GM20431 (cell line): ENCODE measurements around the gene EEF1E1.

Experiments used
- in situ Hi-C: fragments of 300-500 bp; cut with MseI, MboI; formaldehyde crosslinking; loops from one replicate; pipeline ENCODE4 v1.15.0; 2020; ENCODE audit warnings: low sequenced_read_pairs; ENCODE audit not compliant: unreplicated experiment

The EEF1E1 gene

GRCh38 chr6:8090650-8091049, 11.7 kb downstream of the EEF1E1 start:
- in situ Hi-C loops = no loop called here

- in situ Hi-C loops = no loop called here
Measured at GRCh38 chr6:8088886-8089285, 13.5 kb downstream of the EEF1E1 start.

GRCh38 chr6:8087870-8088754, 14.2 kb downstream of the EEF1E1 start:
- in situ Hi-C loops = no loop called here

- in situ Hi-C loops = no loop called here
Measured at GRCh38 chr6:8086755-8087306, 15.5 kb downstream of the EEF1E1 start.

GRCh38 chr6:8085053-8085511, 17.3 kb downstream of the EEF1E1 start:
- in situ Hi-C loops = no loop called here

GRCh38 chr6:8084586-8084985, 17.8 kb downstream of the EEF1E1 start:
- in situ Hi-C loops = no loop called here

GRCh38 chr6:8082954-8083858, 19.1 kb downstream of the EEF1E1 start:
- in situ Hi-C loops = no loop called here

GRCh38 chr6:8082572-8082953, 19.8 kb downstream of the EEF1E1 start:
- in situ Hi-C loops = no loop called here

- in situ Hi-C loops = no loop called here
Measured at GRCh38 chr6:8080362-8081151, 21.8 kb downstream of the EEF1E1 start.

- in situ Hi-C loops = no loop called here
Measured at GRCh38 chr6:8079126-8079525, 23.2 kb downstream of the EEF1E1 start.

- in situ Hi-C loops = no loop called here
Measured at GRCh38 chr6:8077991-8078390, 24.4 kb downstream of the EEF1E1 start.

- in situ Hi-C loops = no loop called here
Measured at GRCh38 chr6:8075704-8076103, 26.6 kb downstream of the EEF1E1 start.

GRCh38 chr6:8075185-8075584, 27.2 kb downstream of the EEF1E1 start:
- in situ Hi-C loops = no loop called here

GRCh38 chr6:8074213-8074612, 28.1 kb downstream of the EEF1E1 start:
- in situ Hi-C loops = no loop called here

GRCh38 chr6:8073758-8074157, 28.6 kb downstream of the EEF1E1 start:
- in situ Hi-C loops = no loop called here

- in situ Hi-C loops = no loop called here
Measured at GRCh38 chr6:8070718-8071117, 31.6 kb downstream of the EEF1E1 start.

- in situ Hi-C loops = no loop called here
Measured at GRCh38 chr6:8069631-8070284, 32.6 kb downstream of the EEF1E1 start.

GRCh38 chr6:8069151-8069550, 33.2 kb downstream of the EEF1E1 start:
- in situ Hi-C loops = no loop called here

GRCh38 chr6:8066108-8066507, 36.2 kb downstream of the EEF1E1 start:
- in situ Hi-C loops = no loop called here
